ENCODE results near the gene PSMG1.

DNA sequence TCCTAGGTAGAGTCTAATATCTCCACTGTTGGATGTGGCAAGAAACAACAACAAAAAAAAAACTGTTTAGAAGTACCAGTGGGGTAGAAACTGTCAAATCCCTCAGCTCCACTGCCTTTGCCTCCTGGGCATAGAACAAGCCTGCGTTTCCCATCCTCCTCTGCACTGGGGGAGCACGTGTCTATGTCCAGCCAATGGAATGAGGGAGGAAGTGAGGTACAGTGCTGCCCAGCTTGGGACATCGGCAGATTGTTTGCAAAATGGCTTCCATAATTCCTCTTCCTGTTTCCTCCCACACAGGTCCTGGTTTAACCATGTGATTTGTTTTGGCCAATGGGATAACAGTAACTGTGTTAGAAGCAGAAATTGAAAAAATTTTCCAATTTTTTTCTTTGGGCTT is 39.1 kb downstream of the PSMG1 start:
- TF ChIP-seq CEBPB (IDR thresholded peaks at IDR 0.05) (no peak), TAF1 (IDR thresholded peaks at IDR 0.05; ENCODE audit: low read depth) (no peak), EGR1 (IDR thresholded peaks at IDR 0.05) (no peak), ZBTB7A (IDR thresholded peaks at IDR 0.05; ENCODE audit: low read depth) (no peak), NFIC (IDR thresholded peaks at IDR 0.05) (no peak), RAD21 (IDR thresholded peaks at IDR 0.05; ENCODE audit: low read depth) (no peak), EP300 (IDR thresholded peaks at IDR 0.05; ENCODE audit: borderline replicate concordance) (no peak)
- TF ChIP-seq, protein P1, sequence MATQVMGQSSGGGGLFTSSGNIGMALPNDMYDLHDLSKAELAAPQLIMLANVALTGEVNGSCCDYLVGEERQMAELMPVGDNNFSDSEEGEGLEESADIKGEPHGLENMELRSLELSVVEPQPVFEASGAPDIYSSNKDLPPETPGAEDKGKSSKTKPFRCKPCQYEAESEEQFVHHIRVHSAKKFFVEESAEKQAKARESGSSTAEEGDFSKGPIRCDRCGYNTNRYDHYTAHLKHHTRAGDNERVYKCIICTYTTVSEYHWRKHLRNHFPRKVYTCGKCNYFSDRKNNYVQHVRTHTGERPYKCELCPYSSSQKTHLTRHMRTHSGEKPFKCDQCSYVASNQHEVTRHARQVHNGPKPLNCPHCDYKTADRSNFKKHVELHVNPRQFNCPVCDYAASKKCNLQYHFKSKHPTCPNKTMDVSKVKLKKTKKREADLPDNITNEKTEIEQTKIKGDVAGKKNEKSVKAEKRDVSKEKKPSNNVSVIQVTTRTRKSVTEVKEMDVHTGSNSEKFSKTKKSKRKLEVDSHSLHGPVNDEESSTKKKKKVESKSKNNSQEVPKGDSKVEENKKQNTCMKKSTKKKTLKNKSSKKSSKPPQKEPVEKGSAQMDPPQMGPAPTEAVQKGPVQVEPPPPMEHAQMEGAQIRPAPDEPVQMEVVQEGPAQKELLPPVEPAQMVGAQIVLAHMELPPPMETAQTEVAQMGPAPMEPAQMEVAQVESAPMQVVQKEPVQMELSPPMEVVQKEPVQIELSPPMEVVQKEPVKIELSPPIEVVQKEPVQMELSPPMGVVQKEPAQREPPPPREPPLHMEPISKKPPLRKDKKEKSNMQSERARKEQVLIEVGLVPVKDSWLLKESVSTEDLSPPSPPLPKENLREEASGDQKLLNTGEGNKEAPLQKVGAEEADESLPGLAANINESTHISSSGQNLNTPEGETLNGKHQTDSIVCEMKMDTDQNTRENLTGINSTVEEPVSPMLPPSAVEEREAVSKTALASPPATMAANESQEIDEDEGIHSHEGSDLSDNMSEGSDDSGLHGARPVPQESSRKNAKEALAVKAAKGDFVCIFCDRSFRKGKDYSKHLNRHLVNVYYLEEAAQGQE (IDR thresholded peaks at IDR 0.05; ENCODE audit: low read depth), result no peak
- TF ChIP-seq, protein P2, sequence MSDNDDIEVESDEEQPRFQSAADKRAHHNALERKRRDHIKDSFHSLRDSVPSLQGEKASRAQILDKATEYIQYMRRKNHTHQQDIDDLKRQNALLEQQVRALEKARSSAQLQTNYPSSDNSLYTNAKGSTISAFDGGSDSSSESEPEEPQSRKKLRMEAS (IDR thresholded peaks at IDR 0.05), result no peak
